ENCODE results near the gene ZDHHC3.

DNA sequence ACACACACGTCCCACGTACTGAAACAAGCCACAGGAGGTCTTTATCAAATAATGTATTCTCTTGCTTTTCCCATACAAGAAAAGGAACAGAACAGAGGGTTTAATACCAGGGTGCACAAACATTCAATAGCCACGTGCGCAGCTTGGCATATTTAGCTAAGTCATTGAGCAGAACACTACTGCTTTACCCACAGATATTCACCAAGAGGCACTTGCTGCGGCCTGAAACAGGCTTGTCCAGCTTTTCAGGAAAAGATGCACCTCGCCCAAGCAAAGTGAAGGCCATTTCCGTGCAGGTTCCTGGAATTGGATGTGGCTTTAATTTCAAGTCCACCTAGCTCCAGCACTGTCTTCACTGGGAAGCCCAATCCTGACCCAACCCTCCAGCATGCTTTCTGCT, 17.6 kb downstream of the ZDHHC3 start:
- no peak for TF ChIP-seq CTCF (IDR thresholded peaks at IDR 0.05; ENCODE audit: low read length)
- no peak for TF ChIP-seq EZH2 (IDR thresholded peaks at IDR 0.05; ENCODE audit: borderline replicate concordance, low read length)

Data from OCI-LY1 (cell line).